GM18502 (cell line): ENCODE results near the gene NDEL1.
A peak's percentile ranks its signal among the peaks of the same experiment; 100 is the strongest.
"Not testable (repeated sequence)": the region's sequence is repeated elsewhere in the genome, so short reads cannot be mapped to it uniquely, and the experiment has no call there.

Experiments used
- ATAC-seq: cut with Tn5 transposase; IDR thresholded peaks from one replicate; pipeline ENCODE4 v1.9.1; 2021; ENCODE audit warnings: mild to moderate bottlenecking; ENCODE audit not compliant: unreplicated experiment, poor library complexity

The NDEL1 gene

GRCh38 chr17:8435245-8436168, at the start of gene NDEL1:
Gene NDEL1 (plus strand): TSS chr17:8435884. CDS start chr17:8444272, 8,388 bp downstream.
- ATAC-seq, result peak; percentile 95

- ATAC-seq, result no peak
Observed at GRCh38 chr17:8386841-8387240, 48.8 kb upstream of the NDEL1 start.

- no peak for ATAC-seq
Observed at GRCh38 chr17:8387914-8388651, 47.6 kb upstream of the NDEL1 start.

- ATAC-seq, result no peak
Observed at GRCh38 chr17:8391711-8392110, 44.0 kb upstream of the NDEL1 start.

- no peak for ATAC-seq
Observed at GRCh38 chr17:8392274-8392673, 43.4 kb upstream of the NDEL1 start.

GRCh38 chr17:8392674-8393469, 42.8 kb upstream of the NDEL1 start:
- ATAC-seq, result no peak

- ATAC-seq, result no peak
Observed at GRCh38 chr17:8393470-8394231, 42.0 kb upstream of the NDEL1 start.

- not testable (repeated sequence) for ATAC-seq
Observed at GRCh38 chr17:8394497-8394896, 41.2 kb upstream of the NDEL1 start.

- no peak for ATAC-seq
Observed at GRCh38 chr17:8397636-8398035, 38.0 kb upstream of the NDEL1 start, which contains the start of gene RNF222. Gene RNF222 (minus strand): TSS chr17:8397827. CDS start chr17:8393461, 4,366 bp downstream.

GRCh38 chr17:8398980-8399379, 36.7 kb upstream of the NDEL1 start:
- no peak for ATAC-seq

- no peak for ATAC-seq
Observed at GRCh38 chr17:8401107-8401506, 34.6 kb upstream of the NDEL1 start.

GRCh38 chr17:8402921-8403536, 32.7 kb upstream of the NDEL1 start:
- ATAC-seq, result no peak

- no peak for ATAC-seq
Observed at GRCh38 chr17:8405499-8406016, 30.1 kb upstream of the NDEL1 start.

- ATAC-seq, result no peak
Observed at GRCh38 chr17:8406174-8406573, 29.5 kb upstream of the NDEL1 start.

- ATAC-seq, result no peak
Observed at GRCh38 chr17:8408371-8408770, 27.3 kb upstream of the NDEL1 start.

GRCh38 chr17:8409966-8410882, 25.5 kb upstream of the NDEL1 start:
- no peak for ATAC-seq

GRCh38 chr17:8410883-8411238, 24.8 kb upstream of the NDEL1 start:
- ATAC-seq, result no peak

GRCh38 chr17:8412089-8412488, 23.6 kb upstream of the NDEL1 start:
- no peak for ATAC-seq
